ENCODE results near the gene PDGFC. TPM values are rescaled to one million over a fixed set of nuclear protein-coding genes. Genes with fewer than 3 reads are reported as not detected.
A peak's percentile ranks its signal among the peaks of the same experiment; 100 is the strongest.

The PDGFC gene
- total RNA-seq, 6 experiments from 2014 or later, result 6.6 to 19.0 (median 10.3) TPM

GRCh38 chr4:156992943-156993342 is 21.3 kb upstream of the PDGFC start:
- WGBS (ENCODE audit: insufficient coverage, low coverage, low lambda C conversion rate, missing lambda C conversion rate), result 23% methylated on average over 2 of the region's 2 CpGs

GRCh38 chr4:156991161-156991560 is 19.6 kb upstream of the PDGFC start:
- Histone ChIP-seq H3K36me3 (no peaks in the 10 kb centered on the region), H3K9me3 (peaks cover 0 to 3% (median 0%) of the 10 kb centered on the region in 4 donors), H3K4me1 (no peaks in the 10 kb centered on the region), H3K27ac (no peak overlapping the region), H3K4me3 (no peak overlapping the region), H3K27me3 (no peaks in the 10 kb centered on the region)
- ATAC-seq (no peak), DNase-seq (no peak)
- TF ChIP-seq CTCF (IDR thresholded peaks at IDR 0.05) (no peak), POLR2A (IDR thresholded peaks at IDR 0.05) (no peak)
- WGBS (ENCODE audit: insufficient coverage, low coverage, low lambda C conversion rate, missing lambda C conversion rate), result 65% methylated on average over 1 of the region's 3 CpGs
- intact Hi-C loops (cut with DNase I), result loop anchor here in 1 of 2 donors (10.0 kb wide), 1 partner anchor 54 kb away; no protein-coding TSS in a partner anchor

More at GRCh38 chr4:156992943-156993342, 21.3 kb upstream of the PDGFC start:
- H3K27me3 ChIP-seq, result no peaks in the 10 kb centered on the region
- H3K9me3 ChIP-seq, result no peaks in the 10 kb centered on the region
- no peak for ATAC-seq
- H3K4me1 ChIP-seq, result no peaks in the 10 kb centered on the region
- no peak overlapping the region for H3K4me3 ChIP-seq
- intact Hi-C loops (cut with DNase I), result loop anchor here in 1 of 2 donors (10.0 kb wide), 1 partner anchor 52 kb away; no protein-coding TSS in a partner anchor
- DNase-seq, result no peak
- H3K27ac ChIP-seq, result no peak overlapping the region
- TF ChIP-seq POLR2A (IDR thresholded peaks at IDR 0.05) (no peak), CTCF (IDR thresholded peaks at IDR 0.05) (no peak)
- no peaks in the 10 kb centered on the region for H3K36me3 ChIP-seq

- H3K27ac ChIP-seq, result no peak overlapping the region
- TF ChIP-seq POLR2A (IDR thresholded peaks at IDR 0.05), result no peak
- peak; percentile 42 to 60 (median 52) for TF ChIP-seq CTCF (IDR thresholded peaks at IDR 0.05)
- H3K4me3 ChIP-seq, result no peak overlapping the region
- no peaks in the 10 kb centered on the region for H3K36me3 ChIP-seq
- peaks cover 0 to 3% (median 0%) of the 10 kb centered on the region in 4 donors for H3K9me3 ChIP-seq
- intact Hi-C loops (cut with DNase I), result no loop called here
- DNase-seq, result no peak
- H3K27me3 ChIP-seq, result no peaks in the 10 kb centered on the region
- no peaks in the 10 kb centered on the region for H3K4me1 ChIP-seq
- ATAC-seq, result peak; percentile 51 to 83 (median 80)
- WGBS (ENCODE audit: insufficient coverage, low coverage, low lambda C conversion rate, missing lambda C conversion rate), result 21% methylated on average over 1 of the region's 1 CpG
These were observed 11.8 kb upstream of the PDGFC start for GRCh38 chr4:156983366-156983765.

- 70% methylated on average over 3 of the region's 3 CpGs for WGBS (ENCODE audit: insufficient coverage, low coverage, low lambda C conversion rate, missing lambda C conversion rate)
- no peaks in the 10 kb centered on the region for H3K9me3 ChIP-seq
- H3K4me3 ChIP-seq, result no peak overlapping the region
- H3K36me3 ChIP-seq, result no peaks in the 10 kb centered on the region
- ATAC-seq (no peak), DNase-seq (no peak)
- no peaks in the 10 kb centered on the region for H3K27me3 ChIP-seq
- no peak overlapping the region for H3K27ac ChIP-seq
- intact Hi-C loops (cut with DNase I), result no loop called here
- TF ChIP-seq POLR2A (IDR thresholded peaks at IDR 0.05), result no peak
- no peaks in the 10 kb centered on the region for H3K4me1 ChIP-seq
These were observed 9.7 kb upstream of the PDGFC start for GRCh38 chr4:156981262-156981769.

- Histone ChIP-seq H3K27ac (no peak overlapping the region), H3K9me3 (no peaks in the 10 kb centered on the region), H3K36me3 (no peaks in the 10 kb centered on the region), H3K27me3 (no peaks in the 10 kb centered on the region), H3K4me3 (no peak overlapping the region), H3K4me1 (no peaks in the 10 kb centered on the region)
- TF ChIP-seq POLR2A (IDR thresholded peaks at IDR 0.05) (no peak), CTCF (IDR thresholded peaks at IDR 0.05) (no peak)
- DNase-seq (no peak), ATAC-seq (no peak)
- intact Hi-C loops (cut with DNase I), result no loop called here
- 72% methylated on average over 6 of the region's 6 CpGs for WGBS (ENCODE audit: insufficient coverage, low coverage, low lambda C conversion rate, missing lambda C conversion rate)
These were observed 6.0 kb upstream of the PDGFC start for GRCh38 chr4:156977435-156978160.
